PC-3 (cell line): ENCODE data around the gene EVA1A. TPM values are rescaled to one million over a fixed set of nuclear protein-coding genes. Genes with fewer than 3 reads are reported as not detected.

Experiments
- ATAC-seq: fragments of 200-7000 bp; cut with Tn5 transposase; 2 replicates; pipeline ENCODE4 v1.9.1; 2020; ENCODE audit warnings: mild to moderate bottlenecking, moderate library complexity
- BruUV-seq: library from RNA; stranded (reverse); fragments of 400-500 nt; replicated peaks from 2 replicates; lab custom pipeline; 2021; lab: Mats Ljungman, UMichigan
- CTCF ChIA-PET: fragments of 300-600 bp; sonication (Branson Sonifier 250); formaldehyde crosslinking; loops from one replicate; lab custom pipeline; 2022; ENCODE audit warnings: antibody characterized with exemption; lab: Charles Lee
- POLR2A ChIA-PET: fragments of 300-600 bp; sonication (Branson Sonifier 250); formaldehyde crosslinking; loops from one replicate; lab custom pipeline; 2022; ENCODE audit warnings: antibody characterized with exemption; ENCODE audit not compliant: unreplicated experiment; lab: Charles Lee
- DNase-seq: peaks from one replicate; pipeline ENCODE4 v3.0.0-alpha.2; 2015
- H2AFZ ChIP-seq: fragments of 300-600 bp; sonication (generic); 2 replicates; pipeline ENCODE4 v1.6.0; 2016; ENCODE audit warnings: antibody characterized with exemption, low read length
- H3F3A ChIP-seq: fragments of 300-600 bp; sonication (generic); one replicate; pipeline ENCODE4 v1.6.0; 2017; ENCODE audit warnings: antibody characterized with exemption, low read length, control low read depth, mild to moderate bottlenecking; ENCODE audit not compliant: unreplicated experiment
- H3K27ac ChIP-seq: fragments of 300-600 bp; sonication (generic); 2 replicates; pipeline ENCODE4 v1.5.1; 2016; ENCODE audit warnings: mild to moderate bottlenecking, low read length
- H3K27me3 ChIP-seq: fragments of 300-600 bp; sonication (generic); 2 replicates; pipeline ENCODE4 v1.6.1; 2016; ENCODE audit warnings: low read length, mixed read lengths
- H3K36me3 ChIP-seq: fragments of 300-600 bp; sonication (generic); 2 replicates; pipeline ENCODE4 v1.6.1; 2016; ENCODE audit warnings: low read depth, mixed run types, low read length, mixed read lengths
- H3K4me1 ChIP-seq: fragments of 300-600 bp; sonication (generic); 2 replicates; pipeline ENCODE4 v1.5.1; 2016; ENCODE audit warnings: low read length; ENCODE audit not compliant: insufficient read depth
- H3K4me2 ChIP-seq: fragments of 300-600 bp; sonication (generic); 2 replicates; pipeline ENCODE4 v1.6.0; 2016; ENCODE audit warnings: low read length
- H3K4me3 ChIP-seq: fragments of 300-600 bp; sonication (generic); 2 replicates; pipeline ENCODE4 v1.5.1; 2016; ENCODE audit warnings: mild to moderate bottlenecking, low read length, mixed read lengths
- H3K79me2 ChIP-seq: fragments of 300-600 bp; sonication (generic); 2 replicates; pipeline ENCODE4 v1.6.1; 2017; ENCODE audit warnings: low read length, mixed read lengths
- H3K9ac ChIP-seq: fragments of 300-600 bp; sonication (generic); 2 replicates; pipeline ENCODE4 v1.6.0; 2016; ENCODE audit warnings: mild to moderate bottlenecking, low read length
- H3K9me2 ChIP-seq: fragments of 300-600 bp; sonication (generic); replicated peaks from 2 replicates; pipeline ENCODE4 v1.6.1; 2016; ENCODE audit warnings: mixed run types, low read length, mixed read lengths
- H3K9me3 ChIP-seq: fragments of 300-600 bp; sonication (generic); 2 replicates; pipeline ENCODE4 v1.6.1; 2016; ENCODE audit warnings: low read length, mixed read lengths
- H4K20me1 ChIP-seq: fragments of 300-600 bp; sonication (generic); 2 replicates; pipeline ENCODE4 v1.6.1; 2016; ENCODE audit warnings: low read length, mixed read lengths
- EZH2 ChIP-seq: fragments of 300-600 bp; sonication (generic); IDR thresholded peaks from one replicate; pipeline ENCODE4 v1.6.1; 2017; ENCODE audit warnings: antibody characterized with exemption, mild to moderate bottlenecking, low read length; ENCODE audit not compliant: unreplicated experiment
- EZH2phosphoT487 ChIP-seq: fragments of 300-600 bp; sonication (generic); IDR thresholded peaks from 2 replicates; pipeline ENCODE4 v1.6.1; 2018; ENCODE audit warnings: mild to moderate bottlenecking, antibody characterized with exemption, low read length, borderline replicate concordance
- intact Hi-C: fragments of 100-400 bp; cut with micrococcal nuclease; formaldehyde crosslinking; loops from 2 replicates; pipeline ENCODE4 v1.9.0; 2023
- total RNA-seq: library from RNA; depleted of rRNA; stranded (reverse); fragments of >200 nt; gene quantifications from 2 replicates; pipeline ENCODE4 v1.2.3, GENCODE V29; 2014
- TF ChIP-seq, protein P1 (sequence below): fragments of 300-600 bp; sonication (generic); conservative IDR thresholded peaks from 2 replicates; pipeline ENCODE4 v1.5.1; 2017; ENCODE audit warnings: antibody characterized with exemption, low read depth, mild to moderate bottlenecking, low read length

EVA1A gene
- total RNA-seq, 1 experiment from 2014 or later = 48.9 TPM

DNA sequence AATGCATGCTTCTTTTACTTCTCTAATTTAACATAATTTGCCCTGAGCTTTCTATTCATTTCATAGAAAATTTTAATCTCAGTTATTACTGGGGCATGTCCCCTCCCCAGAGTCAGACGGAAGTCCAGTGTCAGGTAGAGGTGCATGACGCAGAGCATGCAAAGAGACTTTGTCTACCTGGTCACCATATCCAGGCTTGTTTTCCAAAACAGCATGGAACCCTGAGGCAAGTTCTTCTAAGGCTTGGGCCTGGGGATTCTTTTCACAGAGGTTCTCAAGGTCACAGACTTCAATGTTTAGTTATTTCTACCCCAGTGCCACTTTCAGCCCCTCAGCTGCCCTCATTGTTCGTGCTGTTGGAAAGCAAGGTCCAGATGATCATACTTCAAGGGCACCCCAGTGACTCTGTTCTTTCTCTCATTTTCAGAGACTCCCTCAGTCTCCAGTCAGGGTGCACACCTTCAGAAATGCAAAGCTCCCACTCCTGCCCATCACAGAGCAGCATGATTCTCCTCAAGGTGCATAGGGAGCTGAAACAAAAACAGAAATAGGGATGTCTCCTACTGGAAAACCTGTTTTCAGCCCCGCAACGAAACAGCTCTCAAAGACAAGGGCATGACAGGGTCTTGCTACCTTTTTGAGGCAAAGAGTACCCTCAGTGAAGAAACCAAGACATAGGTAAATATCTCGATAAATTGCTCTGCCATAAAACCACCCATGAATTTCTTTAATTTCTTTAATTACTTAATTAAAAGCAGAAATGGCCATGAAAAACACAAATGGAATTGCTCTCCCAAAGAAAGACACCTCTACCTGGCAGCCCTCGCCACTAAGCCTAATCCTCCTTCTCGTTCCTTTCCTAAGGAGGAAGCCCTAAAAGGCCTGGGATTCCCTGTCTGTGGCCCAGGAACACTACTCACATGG lies 9.5 kb upstream of the EVA1A start:
- Histone ChIP-seq H3K36me3 (no peaks in the 10 kb centered on the region), H3F3A (no peaks in the 10 kb centered on the region), H4K20me1 (no peaks in the 10 kb centered on the region), H3K9me2 (no peaks in the 10 kb centered on the region), H3K4me3 (no peak overlapping the region), H3K79me2 (no peaks in the 10 kb centered on the region), H3K4me1 (peaks cover 33% of the 10 kb centered on the region), H2AFZ (no peak overlapping the region), H3K4me2 (no peak overlapping the region), H3K9ac (no peak overlapping the region), H3K9me3 (no peaks in the 10 kb centered on the region), H3K27ac (no peak overlapping the region), H3K27me3 (no peaks in the 10 kb centered on the region)
- ATAC-seq (no peak), DNase-seq (no peak)
- no TSS peak for BruUV-seq
- TF ChIP-seq, protein P1, sequence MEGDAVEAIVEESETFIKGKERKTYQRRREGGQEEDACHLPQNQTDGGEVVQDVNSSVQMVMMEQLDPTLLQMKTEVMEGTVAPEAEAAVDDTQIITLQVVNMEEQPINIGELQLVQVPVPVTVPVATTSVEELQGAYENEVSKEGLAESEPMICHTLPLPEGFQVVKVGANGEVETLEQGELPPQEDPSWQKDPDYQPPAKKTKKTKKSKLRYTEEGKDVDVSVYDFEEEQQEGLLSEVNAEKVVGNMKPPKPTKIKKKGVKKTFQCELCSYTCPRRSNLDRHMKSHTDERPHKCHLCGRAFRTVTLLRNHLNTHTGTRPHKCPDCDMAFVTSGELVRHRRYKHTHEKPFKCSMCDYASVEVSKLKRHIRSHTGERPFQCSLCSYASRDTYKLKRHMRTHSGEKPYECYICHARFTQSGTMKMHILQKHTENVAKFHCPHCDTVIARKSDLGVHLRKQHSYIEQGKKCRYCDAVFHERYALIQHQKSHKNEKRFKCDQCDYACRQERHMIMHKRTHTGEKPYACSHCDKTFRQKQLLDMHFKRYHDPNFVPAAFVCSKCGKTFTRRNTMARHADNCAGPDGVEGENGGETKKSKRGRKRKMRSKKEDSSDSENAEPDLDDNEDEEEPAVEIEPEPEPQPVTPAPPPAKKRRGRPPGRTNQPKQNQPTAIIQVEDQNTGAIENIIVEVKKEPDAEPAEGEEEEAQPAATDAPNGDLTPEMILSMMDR = no peak
- TF ChIP-seq EZH2phosphoT487 = no peak
- TF ChIP-seq EZH2 = no peak
- CTCF ChIA-PET = interaction anchor here (0.7 kb wide), 1 partner anchor 58 kb away, joined by 3 read pairs; no protein-coding TSS in a partner anchor
- POLR2A ChIA-PET = interaction anchor here (0.6 kb wide), 1 partner anchor 1249 kb away, joined by 3 read pairs; no protein-coding TSS in a partner anchor
- intact Hi-C loops = no loop called here

- H2AFZ ChIP-seq = no peak overlapping the region
- H3K9ac ChIP-seq = no peak overlapping the region
- H3K27ac ChIP-seq = no peak overlapping the region
- ChIA-PET CTCF (no interaction called here), POLR2A (no interaction called here)
- H3K4me2 ChIP-seq = no peak overlapping the region
- no peaks in the 10 kb centered on the region for H3K79me2 ChIP-seq
- H3K9me3 ChIP-seq = no peaks in the 10 kb centered on the region
- H4K20me1 ChIP-seq = no peaks in the 10 kb centered on the region
- peaks cover 33% of the 10 kb centered on the region for H3K4me1 ChIP-seq
- H3K27me3 ChIP-seq = no peaks in the 10 kb centered on the region
- DNase-seq (no peak), ATAC-seq (no peak)
- no peaks in the 10 kb centered on the region for H3K36me3 ChIP-seq
- intact Hi-C loops = no loop called here
- H3K4me3 ChIP-seq = no peak overlapping the region
- TF ChIP-seq EZH2phosphoT487 = no peak
- no peak for TF ChIP-seq EZH2
- TF ChIP-seq, protein P1 = no peak
- no peaks in the 10 kb centered on the region for H3F3A ChIP-seq
- no TSS peak for BruUV-seq
- no peaks in the 10 kb centered on the region for H3K9me2 ChIP-seq
Measured at GRCh38 chr2:75569546-75569945, 8.8 kb upstream of the EVA1A start.

- Histone ChIP-seq H3K27me3 (no peaks in the 10 kb centered on the region), H3K4me1 (peaks cover 24% of the 10 kb centered on the region), H3K4me2 (no peak overlapping the region), H3K9me3 (no peaks in the 10 kb centered on the region), H3K79me2 (no peaks in the 10 kb centered on the region), H3K27ac (no peak overlapping the region), H3K9me2 (no peaks in the 10 kb centered on the region), H4K20me1 (no peaks in the 10 kb centered on the region), H3K36me3 (no peaks in the 10 kb centered on the region), H3K9ac (no peak overlapping the region), H2AFZ (no peak overlapping the region), H3K4me3 (no peak overlapping the region), H3F3A (no peaks in the 10 kb centered on the region)
- ChIA-PET CTCF (no interaction called here), POLR2A (no interaction called here)
- DNase-seq (no peak), ATAC-seq (no peak)
- TF ChIP-seq, protein P1 = no peak
- TF ChIP-seq EZH2 (no peak), EZH2phosphoT487 (no peak)
- BruUV-seq = no TSS peak
- intact Hi-C loops = no loop called here
Measured at GRCh38 chr2:75568174-75568573, 7.4 kb upstream of the EVA1A start.
